DND-41 (cell line): Measurements from ENCODE around the gene SEC24D.

ENCODE experiments used
- ATAC-seq: fragments of 200-7000 bp; cut with Tn5 transposase; 3 replicates; pipeline ENCODE4 v1.9.1; 2021; ENCODE audit warnings: low read depth; ENCODE audit not compliant: insufficient read depth
- DNase-seq: peaks from one replicate; pipeline ENCODE4 v3.0.0-alpha.2; 2020
- H2AFZ ChIP-seq: 2 replicates; pipeline ENCODE4 v1.6.0; 2012; ENCODE audit warnings: low read depth, low read length
- H3K27ac ChIP-seq: 2 replicates; pipeline ENCODE4 v1.5.1; 2012; ENCODE audit warnings: low read length, inconsistent platforms
- H3K27me3 ChIP-seq: fragments of 200-600 bp; sonication (generic); 2 replicates; pipeline ENCODE4 v1.6.0; 2012; ENCODE audit warnings: low read length, mild to moderate bottlenecking, inconsistent platforms; ENCODE audit not compliant: insufficient read depth, poor library complexity
- H3K36me3 ChIP-seq: 2 replicates; pipeline ENCODE4 v1.5.1; 2012; ENCODE audit warnings: low read length, inconsistent platforms; ENCODE audit not compliant: insufficient read depth
- H3K4me1 ChIP-seq: 2 replicates; pipeline ENCODE4 v1.5.1; 2012; ENCODE audit warnings: mild to moderate bottlenecking, low read length; ENCODE audit not compliant: insufficient read depth
- H3K4me2 ChIP-seq: 2 replicates; pipeline ENCODE4 v1.6.0; 2012; ENCODE audit warnings: mild to moderate bottlenecking, moderate library complexity, low read length, inconsistent platforms; ENCODE audit not compliant: insufficient read depth
- H3K4me3 ChIP-seq, 2 experiments: fragments of 200-600 bp in 1 of 2; shearing (Covaris generic) in 1 of 2; 2 replicates each; pipeline ENCODE4 v1.5.1; 2012 to 2016; ENCODE audit warnings: inconsistent platforms in 2 of 2, low read length in 2 of 2, mild to moderate bottlenecking in 2 of 2, low read depth in 1 of 2, moderate library complexity in 1 of 2
- H3K79me2 ChIP-seq: 2 replicates; pipeline ENCODE4 v1.6.0; 2012; ENCODE audit warnings: low read length, inconsistent platforms; ENCODE audit not compliant: insufficient read depth
- H3K9ac ChIP-seq: 2 replicates; pipeline ENCODE4 v1.6.0; 2012; ENCODE audit warnings: low read depth, mild to moderate bottlenecking, inconsistent platforms, low read length, moderate library complexity
- H3K9me3 ChIP-seq: 2 replicates; pipeline ENCODE4 v1.5.1; 2012; ENCODE audit warnings: low read length, moderate library complexity, mild to moderate bottlenecking, inconsistent platforms; ENCODE audit not compliant: insufficient read depth, severe bottlenecking
- H4K20me1 ChIP-seq: 2 replicates; pipeline ENCODE4 v1.6.0; 2012; ENCODE audit warnings: low read length; ENCODE audit not compliant: insufficient read depth
- EZH2 ChIP-seq: IDR thresholded peaks from 3 replicates; pipeline ENCODE4 v1.6.1; 2012; ENCODE audit warnings: borderline replicate concordance, low read depth, mild to moderate bottlenecking, moderate library complexity, low read length, inconsistent platforms; ENCODE audit not compliant: severe bottlenecking
- TF ChIP-seq, protein P1 (sequence below): IDR thresholded peaks from 2 replicates; pipeline ENCODE4 v1.5.1; 2012; ENCODE audit warnings: borderline replicate concordance, low read length, moderate library complexity, mild to moderate bottlenecking; ENCODE audit not compliant: poor library complexity, severe bottlenecking; ENCODE audit errors: extremely low read depth

SEC24D gene

DNA sequence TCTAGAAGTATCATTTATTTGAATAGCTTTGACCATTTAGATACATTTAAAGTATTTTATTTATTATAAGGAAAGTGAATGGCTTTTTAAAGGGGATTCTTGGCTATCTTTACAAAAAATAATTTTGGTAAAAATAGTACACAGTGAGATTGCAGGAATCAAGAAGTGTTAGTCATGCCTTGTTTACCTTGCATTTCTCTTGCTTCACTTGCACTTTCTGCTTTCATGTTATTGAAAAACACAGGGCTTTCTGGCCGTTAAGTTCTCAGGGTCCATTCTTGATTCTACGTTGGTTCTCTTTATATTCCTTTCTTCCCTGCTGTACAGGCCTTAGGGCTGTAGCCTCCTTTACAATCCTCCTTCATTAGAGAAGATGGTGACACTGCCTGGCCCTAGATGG is 21.8 kb upstream of the SEC24D start:
- no peak overlapping the region for H3K27ac ChIP-seq
- H3K9ac ChIP-seq: no peak overlapping the region
- H3K4me3 ChIP-seq: no peak overlapping the region
- no peaks in the 10 kb centered on the region for H3K36me3 ChIP-seq
- DNase-seq (no peak), ATAC-seq (no peak)
- H3K9me3 ChIP-seq: no peaks in the 10 kb centered on the region
- TF ChIP-seq EZH2: no peak
- TF ChIP-seq, protein P1, sequence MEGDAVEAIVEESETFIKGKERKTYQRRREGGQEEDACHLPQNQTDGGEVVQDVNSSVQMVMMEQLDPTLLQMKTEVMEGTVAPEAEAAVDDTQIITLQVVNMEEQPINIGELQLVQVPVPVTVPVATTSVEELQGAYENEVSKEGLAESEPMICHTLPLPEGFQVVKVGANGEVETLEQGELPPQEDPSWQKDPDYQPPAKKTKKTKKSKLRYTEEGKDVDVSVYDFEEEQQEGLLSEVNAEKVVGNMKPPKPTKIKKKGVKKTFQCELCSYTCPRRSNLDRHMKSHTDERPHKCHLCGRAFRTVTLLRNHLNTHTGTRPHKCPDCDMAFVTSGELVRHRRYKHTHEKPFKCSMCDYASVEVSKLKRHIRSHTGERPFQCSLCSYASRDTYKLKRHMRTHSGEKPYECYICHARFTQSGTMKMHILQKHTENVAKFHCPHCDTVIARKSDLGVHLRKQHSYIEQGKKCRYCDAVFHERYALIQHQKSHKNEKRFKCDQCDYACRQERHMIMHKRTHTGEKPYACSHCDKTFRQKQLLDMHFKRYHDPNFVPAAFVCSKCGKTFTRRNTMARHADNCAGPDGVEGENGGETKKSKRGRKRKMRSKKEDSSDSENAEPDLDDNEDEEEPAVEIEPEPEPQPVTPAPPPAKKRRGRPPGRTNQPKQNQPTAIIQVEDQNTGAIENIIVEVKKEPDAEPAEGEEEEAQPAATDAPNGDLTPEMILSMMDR: no peak
- H3K27me3 ChIP-seq: no peaks in the 10 kb centered on the region
- no peaks in the 10 kb centered on the region for H3K79me2 ChIP-seq
- H3K4me2 ChIP-seq: no peak overlapping the region
- H4K20me1 ChIP-seq: no peaks in the 10 kb centered on the region
- H3K4me1 ChIP-seq: no peaks in the 10 kb centered on the region
- no peak overlapping the region for H2AFZ ChIP-seq

DNA sequence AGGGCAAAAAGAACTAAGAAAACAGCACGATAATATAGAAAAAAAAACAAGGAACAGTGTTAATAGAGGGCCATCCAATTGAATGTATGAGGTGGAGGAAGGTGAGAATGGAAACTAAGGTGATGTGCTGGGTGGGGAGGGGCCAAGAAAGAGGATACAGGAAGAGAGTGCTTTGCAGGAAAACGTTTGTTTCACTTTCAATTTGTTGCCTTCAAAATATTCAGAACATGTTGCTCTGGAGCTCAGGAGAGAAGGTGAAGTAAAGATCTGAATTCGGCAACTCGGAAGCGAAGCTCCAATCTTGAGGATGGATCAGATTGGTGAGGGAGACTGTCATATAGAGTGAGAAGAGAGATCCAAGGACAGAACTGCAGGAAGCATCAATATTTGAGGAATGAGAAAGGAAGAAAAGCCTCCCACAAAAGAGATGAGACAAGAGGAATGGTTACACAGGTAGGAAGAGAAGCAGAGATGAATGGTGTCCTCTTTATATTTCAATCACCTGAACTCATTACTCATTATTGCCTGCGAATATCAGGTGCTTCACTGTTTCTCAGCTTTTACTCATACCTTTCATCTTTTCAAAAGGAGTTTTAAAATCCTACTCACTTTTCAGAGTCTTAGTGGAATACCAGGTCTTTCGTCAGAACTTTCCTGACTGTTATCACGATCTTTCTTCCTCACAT is 14.7 kb upstream of the SEC24D start:
- no peaks in the 10 kb centered on the region for H3K36me3 ChIP-seq
- no peaks in the 10 kb centered on the region for H3K27me3 ChIP-seq
- no peaks in the 10 kb centered on the region for H3K9me3 ChIP-seq
- peak overlapping the region; percentile 89 for H2AFZ ChIP-seq
- no peaks in the 10 kb centered on the region; the same call in 1 of the 2 replicates for H3K79me2 ChIP-seq
- H3K27ac ChIP-seq: peak overlapping the region; percentile 64
- H3K4me2 ChIP-seq: peak overlapping the region; percentile 74
- peak; percentile 58 for DNase-seq
- peak overlapping the region; percentile 18 to 58 for H3K4me3 ChIP-seq
- H3K9ac ChIP-seq: peak overlapping the region; percentile 52
- H3K4me1 ChIP-seq: peaks cover 24% of the 10 kb centered on the region
- peak; percentile 98 for ATAC-seq
- TF ChIP-seq, protein P1: no peak
- no peak for TF ChIP-seq EZH2
- H4K20me1 ChIP-seq: no peaks in the 10 kb centered on the region

DNA sequence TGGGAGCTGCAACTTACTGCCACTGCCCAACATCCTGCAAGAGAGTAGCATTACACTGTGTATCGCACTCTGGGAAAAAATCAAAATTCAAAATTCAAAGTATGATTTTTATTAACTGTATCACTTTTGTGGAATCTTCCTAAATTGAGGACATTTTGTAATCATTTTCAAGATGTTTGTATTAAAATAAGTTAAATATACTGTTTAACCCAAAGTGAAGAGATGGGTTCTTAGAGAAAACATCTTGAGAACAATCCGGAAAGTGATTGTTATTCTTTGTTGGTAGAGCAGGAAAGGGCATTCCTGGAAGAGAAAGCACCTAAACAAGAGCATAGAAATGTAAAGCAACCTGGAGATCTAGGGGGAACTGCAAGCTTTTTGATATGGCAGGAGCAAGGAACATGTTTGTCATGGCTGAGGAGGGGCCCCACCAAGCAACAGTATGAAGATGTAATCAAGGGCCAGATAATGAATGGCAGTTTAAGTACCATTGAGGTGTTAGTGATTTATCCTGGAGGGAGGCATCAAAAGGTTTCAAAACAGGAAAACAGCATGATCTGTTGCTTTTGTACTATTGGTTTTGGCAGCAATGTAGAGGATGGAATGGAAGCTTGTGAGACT is 14.1 kb upstream of the SEC24D start:
- Histone ChIP-seq H3K4me3 (peak overlapping the region; percentile 18 to 58; a peak in 3 of 4 replicates), H3K36me3 (no peaks in the 10 kb centered on the region), H2AFZ (peak overlapping the region; percentile 89), H3K9me3 (no peaks in the 10 kb centered on the region), H3K27ac (peak overlapping the region; percentile 64), H3K9ac (peak overlapping the region; percentile 52; the same call in 1 of the 2 replicates), H3K4me1 (peaks cover 24% of the 10 kb centered on the region), H3K79me2 (no peaks in the 10 kb centered on the region; the same call in 1 of the 2 replicates), H4K20me1 (no peaks in the 10 kb centered on the region), H3K4me2 (peak overlapping the region; percentile 74), H3K27me3 (no peaks in the 10 kb centered on the region)
- ATAC-seq: peak; percentile 22; the same call in 2 of the 3 replicates
- TF ChIP-seq EZH2: no peak
- TF ChIP-seq, protein P1: no peak
- DNase-seq: no peak
